Measurements from ENCODE around the gene PKP2.
"Not testable (repeated sequence)": the region's sequence is repeated elsewhere in the genome, so short reads cannot be mapped to it uniquely, and the experiment has no call there.

Gene PKP2

GRCh38 chr12:32881107-32881506 lies 15.5 kb downstream of the PKP2 start:
- Histone ChIP-seq H3K27ac (ENCODE audit: low read depth, low read length, poor library complexity, severe bottlenecking) (no peak overlapping the region), H3K4me1 (ENCODE audit: insufficient read depth, low read length, severe bottlenecking) (no peaks in the 10 kb centered on the region), H3K79me2 (ENCODE audit: insufficient read depth, low read length) (no peaks in the 10 kb centered on the region), H2AFZ (ENCODE audit: low read length) (no peak overlapping the region), H3K27me3 (ENCODE audit: insufficient read depth, low read length) (no peaks in the 10 kb centered on the region), H3K9ac (ENCODE audit: low read length) (no peak overlapping the region), H3K36me3 (ENCODE audit: insufficient read depth, low read length) (no peaks in the 10 kb centered on the region), H3F3A (ENCODE audit: insufficient read depth, low read length) (no peaks in the 10 kb centered on the region), H3K4me2 (ENCODE audit: low read length) (no peak overlapping the region), H3K4me3 (ENCODE audit: low read depth, low read length, poor library complexity, severe bottlenecking) (no peak overlapping the region), H3K9me3 (ENCODE audit: low read length) (no peaks in the 10 kb centered on the region), H4K20me1 (ENCODE audit: insufficient read depth, low read length) (no peaks in the 10 kb centered on the region), H3K9me2 (ENCODE audit: low read depth, low read length) (no peaks in the 10 kb centered on the region)
- no peak for TF ChIP-seq EZH2 (IDR thresholded peaks at IDR 0.05; ENCODE audit: borderline replicate concordance, low read length)
- TF ChIP-seq CTCF (IDR thresholded peaks at IDR 0.05; ENCODE audit: low read length) = no peak

- not testable (repeated sequence) for H3K9me2 ChIP-seq (ENCODE audit: low read depth, low read length); H3K9me3 ChIP-seq (ENCODE audit: low read length); H3K9ac ChIP-seq (ENCODE audit: low read length); H3K79me2 ChIP-seq (ENCODE audit: insufficient read depth, low read length); H4K20me1 ChIP-seq (ENCODE audit: insufficient read depth, low read length); H2AFZ ChIP-seq (ENCODE audit: low read length); H3K27me3 ChIP-seq (ENCODE audit: insufficient read depth, low read length); H3F3A ChIP-seq (ENCODE audit: insufficient read depth, low read length); H3K4me3 ChIP-seq (ENCODE audit: low read depth, low read length, poor library complexity, severe bottlenecking); H3K27ac ChIP-seq (ENCODE audit: low read depth, low read length, poor library complexity, severe bottlenecking); H3K4me2 ChIP-seq (ENCODE audit: low read length); H3K4me1 ChIP-seq (ENCODE audit: insufficient read depth, low read length, severe bottlenecking); H3K36me3 ChIP-seq (ENCODE audit: insufficient read depth, low read length)
These were observed 17.5 kb downstream of the PKP2 start for GRCh38 chr12:32879066-32879465.

DNA sequence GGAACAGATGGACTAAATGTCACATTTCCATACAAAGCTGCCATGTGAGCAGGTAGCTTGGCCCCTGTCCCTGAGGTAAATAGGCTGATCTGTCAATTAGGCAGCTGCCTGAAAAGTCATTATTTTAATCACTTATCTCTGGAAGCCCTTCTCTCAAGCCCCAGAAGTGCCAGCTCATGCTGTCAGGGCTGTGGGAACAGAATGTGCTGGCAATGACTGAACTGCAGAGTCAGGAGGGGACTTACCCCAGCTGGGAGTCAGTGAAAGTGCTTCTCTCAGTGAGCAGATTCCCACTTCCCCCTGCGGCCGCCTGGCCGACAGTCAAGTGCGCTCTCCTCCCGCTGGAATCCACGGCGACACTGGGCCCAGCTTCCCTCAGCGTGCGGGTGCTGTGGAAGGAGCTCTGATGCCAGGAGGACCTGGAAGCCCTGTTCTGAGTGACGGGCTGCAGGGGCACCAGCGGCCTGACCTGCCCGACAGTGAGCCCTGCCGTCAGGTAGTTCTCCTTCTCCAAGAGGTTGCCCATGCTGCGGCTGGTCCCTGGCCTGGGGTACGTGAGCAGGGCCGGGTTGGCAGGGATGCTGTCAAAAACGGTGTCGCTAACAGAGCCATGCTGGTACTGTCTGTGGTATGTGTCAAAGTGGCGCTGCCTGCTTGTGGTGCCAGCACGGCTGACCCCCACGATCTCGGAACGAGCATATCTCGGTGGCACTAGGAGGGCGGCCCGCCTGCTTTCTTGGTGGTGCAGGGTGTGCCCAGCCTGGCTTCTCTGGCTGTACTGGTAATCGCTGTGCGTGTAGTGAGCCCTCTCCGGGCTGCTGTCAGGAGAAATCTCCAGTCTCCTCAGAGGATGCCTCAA lies 18.7 kb downstream of the PKP2 start:
- no peaks in the 10 kb centered on the region for H3K79me2 ChIP-seq (ENCODE audit: insufficient read depth, low read length)
- no peak overlapping the region for H3K4me2 ChIP-seq (ENCODE audit: low read length)
- no peak overlapping the region for H3K27ac ChIP-seq (ENCODE audit: low read depth, low read length, poor library complexity, severe bottlenecking)
- H3K9ac ChIP-seq (ENCODE audit: low read length) = no peak overlapping the region
- TF ChIP-seq EZH2 (IDR thresholded peaks at IDR 0.05; ENCODE audit: borderline replicate concordance, low read length) = no peak
- TF ChIP-seq CTCF (IDR thresholded peaks at IDR 0.05; ENCODE audit: low read length) = no peak
- no peaks in the 10 kb centered on the region for H3K4me1 ChIP-seq (ENCODE audit: insufficient read depth, low read length, severe bottlenecking)
- no peaks in the 10 kb centered on the region for H3F3A ChIP-seq (ENCODE audit: insufficient read depth, low read length)
- H3K9me2 ChIP-seq (ENCODE audit: low read depth, low read length) = no peaks in the 10 kb centered on the region
- H2AFZ ChIP-seq (ENCODE audit: low read length) = no peak overlapping the region
- H3K4me3 ChIP-seq (ENCODE audit: low read depth, low read length, poor library complexity, severe bottlenecking) = no peak overlapping the region
- no peaks in the 10 kb centered on the region for H3K36me3 ChIP-seq (ENCODE audit: insufficient read depth, low read length)
- no peaks in the 10 kb centered on the region for H3K9me3 ChIP-seq (ENCODE audit: low read length)
- H4K20me1 ChIP-seq (ENCODE audit: insufficient read depth, low read length) = no peaks in the 10 kb centered on the region
- H3K27me3 ChIP-seq (ENCODE audit: insufficient read depth, low read length) = no peaks in the 10 kb centered on the region

GRCh38 chr12:32876004-32876403 lies 20.6 kb downstream of the PKP2 start:
- Histone ChIP-seq H3K4me3 (ENCODE audit: low read depth, low read length, poor library complexity, severe bottlenecking) (no peak overlapping the region), H3K27ac (ENCODE audit: low read depth, low read length, poor library complexity, severe bottlenecking) (no peak overlapping the region), H3K27me3 (ENCODE audit: insufficient read depth, low read length) (no peaks in the 10 kb centered on the region), H3K9me2 (ENCODE audit: low read depth, low read length) (no peaks in the 10 kb centered on the region), H3K9ac (ENCODE audit: low read length) (no peak overlapping the region), H3K36me3 (ENCODE audit: insufficient read depth, low read length) (no peaks in the 10 kb centered on the region), H3K4me2 (ENCODE audit: low read length) (no peak overlapping the region), H4K20me1 (ENCODE audit: insufficient read depth, low read length) (no peaks in the 10 kb centered on the region), H3K79me2 (ENCODE audit: insufficient read depth, low read length) (no peaks in the 10 kb centered on the region), H3K4me1 (ENCODE audit: insufficient read depth, low read length, severe bottlenecking) (no peaks in the 10 kb centered on the region), H3K9me3 (ENCODE audit: low read length) (no peaks in the 10 kb centered on the region), H3F3A (ENCODE audit: insufficient read depth, low read length) (no peaks in the 10 kb centered on the region), H2AFZ (ENCODE audit: low read length) (no peak overlapping the region)
- TF ChIP-seq CTCF (IDR thresholded peaks at IDR 0.05; ENCODE audit: low read length) (no peak), EZH2 (IDR thresholded peaks at IDR 0.05; ENCODE audit: borderline replicate concordance, low read length) (no peak)
